Measurements from ENCODE around the gene LIMS1.

Gene LIMS1

GRCh38 chr2:108541451-108541850, 7.2 kb downstream of the LIMS1 start:
- H3K9ac ChIP-seq (ENCODE audit: low read length), result no peak overlapping the region
- H3K9me3 ChIP-seq (ENCODE audit: insufficient read depth, low read length), result no peaks in the 10 kb centered on the region
- H3K79me2 ChIP-seq (ENCODE audit: insufficient read depth, low read length), result peaks cover 34% of the 10 kb centered on the region
- no peak overlapping the region for H3K4me2 ChIP-seq (ENCODE audit: low read depth, low read length, poor library complexity, severe bottlenecking)
- no peaks in the 10 kb centered on the region for H3K36me3 ChIP-seq (ENCODE audit: low read length)
- no peaks in the 10 kb centered on the region for H3K27me3 ChIP-seq (ENCODE audit: low read length)
- no peak overlapping the region for H2AFZ ChIP-seq (ENCODE audit: low read depth, low read length, severe bottlenecking)
- H3K4me3 ChIP-seq (ENCODE audit: insufficient read depth, low read length, poor library complexity, severe bottlenecking), result no peak overlapping the region
- H3F3A ChIP-seq (ENCODE audit: insufficient read depth), result no peaks in the 10 kb centered on the region
- H4K20me1 ChIP-seq (ENCODE audit: low read depth, low read length), result peaks cover under 1% of the 10 kb centered on the region; the same call in 1 of the 2 replicates
- no peak overlapping the region for H3K27ac ChIP-seq (ENCODE audit: low read depth, low read length)
- no peaks in the 10 kb centered on the region for H3K9me2 ChIP-seq (replicated peaks; ENCODE audit: insufficient read depth, low read length)
- TF ChIP-seq, protein P1, sequence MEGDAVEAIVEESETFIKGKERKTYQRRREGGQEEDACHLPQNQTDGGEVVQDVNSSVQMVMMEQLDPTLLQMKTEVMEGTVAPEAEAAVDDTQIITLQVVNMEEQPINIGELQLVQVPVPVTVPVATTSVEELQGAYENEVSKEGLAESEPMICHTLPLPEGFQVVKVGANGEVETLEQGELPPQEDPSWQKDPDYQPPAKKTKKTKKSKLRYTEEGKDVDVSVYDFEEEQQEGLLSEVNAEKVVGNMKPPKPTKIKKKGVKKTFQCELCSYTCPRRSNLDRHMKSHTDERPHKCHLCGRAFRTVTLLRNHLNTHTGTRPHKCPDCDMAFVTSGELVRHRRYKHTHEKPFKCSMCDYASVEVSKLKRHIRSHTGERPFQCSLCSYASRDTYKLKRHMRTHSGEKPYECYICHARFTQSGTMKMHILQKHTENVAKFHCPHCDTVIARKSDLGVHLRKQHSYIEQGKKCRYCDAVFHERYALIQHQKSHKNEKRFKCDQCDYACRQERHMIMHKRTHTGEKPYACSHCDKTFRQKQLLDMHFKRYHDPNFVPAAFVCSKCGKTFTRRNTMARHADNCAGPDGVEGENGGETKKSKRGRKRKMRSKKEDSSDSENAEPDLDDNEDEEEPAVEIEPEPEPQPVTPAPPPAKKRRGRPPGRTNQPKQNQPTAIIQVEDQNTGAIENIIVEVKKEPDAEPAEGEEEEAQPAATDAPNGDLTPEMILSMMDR (IDR thresholded peaks at IDR 0.05; ENCODE audit: insufficient read depth, low read length, poor library complexity, severe bottlenecking), result no peak
- no peak for TF ChIP-seq EZH2phosphoT487 (conservative IDR thresholded peaks at IDR 0.05; ENCODE audit: low read length)

- Histone ChIP-seq H3K79me2 (ENCODE audit: insufficient read depth, low read length) (peaks cover 28% of the 10 kb centered on the region), H3K9me3 (ENCODE audit: insufficient read depth, low read length) (no peaks in the 10 kb centered on the region), H3K36me3 (ENCODE audit: low read length) (no peaks in the 10 kb centered on the region), H3K9ac (ENCODE audit: low read length) (no peak overlapping the region), H3K9me2 (replicated peaks; ENCODE audit: insufficient read depth, low read length) (no peaks in the 10 kb centered on the region), H3K27me3 (ENCODE audit: low read length) (no peaks in the 10 kb centered on the region), H4K20me1 (ENCODE audit: low read depth, low read length) (no peaks in the 10 kb centered on the region), H3F3A (ENCODE audit: insufficient read depth) (no peaks in the 10 kb centered on the region), H3K4me3 (ENCODE audit: insufficient read depth, low read length, poor library complexity, severe bottlenecking) (no peak overlapping the region), H3K4me2 (ENCODE audit: low read depth, low read length, poor library complexity, severe bottlenecking) (no peak overlapping the region), H2AFZ (ENCODE audit: low read depth, low read length, severe bottlenecking) (no peak overlapping the region), H3K27ac (ENCODE audit: low read depth, low read length) (no peak overlapping the region)
- TF ChIP-seq, protein P1 (IDR thresholded peaks at IDR 0.05; ENCODE audit: insufficient read depth, low read length, poor library complexity, severe bottlenecking), result no peak
- no peak for TF ChIP-seq EZH2phosphoT487 (conservative IDR thresholded peaks at IDR 0.05; ENCODE audit: low read length)
These were observed 7.8 kb downstream of the LIMS1 start for GRCh38 chr2:108542071-108542470.

- H3K9me3 ChIP-seq (ENCODE audit: insufficient read depth, low read length), result no peaks in the 10 kb centered on the region
- TF ChIP-seq EZH2phosphoT487 (conservative IDR thresholded peaks at IDR 0.05; ENCODE audit: low read length), result no peak
- TF ChIP-seq, protein P1 (IDR thresholded peaks at IDR 0.05; ENCODE audit: insufficient read depth, low read length, poor library complexity, severe bottlenecking), result no peak
- no peak overlapping the region for H2AFZ ChIP-seq (ENCODE audit: low read depth, low read length, severe bottlenecking)
- H3K79me2 ChIP-seq (ENCODE audit: insufficient read depth, low read length), result peaks cover 12% of the 10 kb centered on the region
- H3K27me3 ChIP-seq (ENCODE audit: low read length), result no peaks in the 10 kb centered on the region
- no peak overlapping the region for H3K4me2 ChIP-seq (ENCODE audit: low read depth, low read length, poor library complexity, severe bottlenecking)
- no peak overlapping the region for H3K9ac ChIP-seq (ENCODE audit: low read length)
- peaks cover 14% of the 10 kb centered on the region; the same call in 1 of the 2 replicates for H3F3A ChIP-seq (ENCODE audit: insufficient read depth)
- no peak overlapping the region for H3K27ac ChIP-seq (ENCODE audit: low read depth, low read length)
- no peak overlapping the region for H3K4me3 ChIP-seq (ENCODE audit: insufficient read depth, low read length, poor library complexity, severe bottlenecking)
- H3K9me2 ChIP-seq (replicated peaks; ENCODE audit: insufficient read depth, low read length), result no peaks in the 10 kb centered on the region
- H3K36me3 ChIP-seq (ENCODE audit: low read length), result no peaks in the 10 kb centered on the region
- no peaks in the 10 kb centered on the region for H4K20me1 ChIP-seq (ENCODE audit: low read depth, low read length)
These were observed 13.3 kb downstream of the LIMS1 start for GRCh38 chr2:108547606-108548005.

Data from SU-DHL-6 (cell line).